Astrocyte (in vitro differentiated cells and primary cell): ENCODE measurements around the gene CSRP3. TPM values are rescaled to one million over a fixed set of nuclear protein-coding genes. Genes with fewer than 3 reads are reported as not detected.

ENCODE experiments used
- DNase-seq: peaks from one replicate; pipeline ENCODE4 v3.0.0-alpha.2; 2010; ENCODE audit warnings: low read depth
- FAIRE-seq: peaks from 2 replicates; lab custom pipeline; 2011; peaks lifted over from hg19 to GRCh38; lab: Jason Lieb, UNC
- H2AFZ ChIP-seq: 2 replicates; pipeline ENCODE4 v1.6.0; 2012; ENCODE audit warnings: low read depth, low read length, inconsistent platforms
- H3K27ac ChIP-seq: 2 replicates; pipeline ENCODE4 v1.5.1; 2011; ENCODE audit warnings: low read depth, low read length, inconsistent platforms
- H3K27me3 ChIP-seq: 2 replicates; pipeline ENCODE4 v1.6.0; 2011; ENCODE audit warnings: low read length, inconsistent platforms; ENCODE audit not compliant: insufficient read depth
- H3K36me3 ChIP-seq: 2 replicates; pipeline ENCODE4 v1.5.1; 2011; ENCODE audit warnings: low read length, inconsistent platforms; ENCODE audit not compliant: insufficient read depth
- H3K4me1 ChIP-seq: 2 replicates; pipeline ENCODE4 v1.5.1; 2011; ENCODE audit warnings: low read length, inconsistent platforms; ENCODE audit not compliant: insufficient read depth
- H3K4me2 ChIP-seq: 2 replicates; pipeline ENCODE4 v1.6.0; 2012; ENCODE audit warnings: low read length, inconsistent platforms
- H3K4me3 ChIP-seq: 2 replicates; pipeline ENCODE4 v1.5.1; 2011; ENCODE audit warnings: low read depth, mild to moderate bottlenecking, low read length, inconsistent platforms; ENCODE audit not compliant: insufficient read depth
- H3K79me2 ChIP-seq: 2 replicates; pipeline ENCODE4 v1.6.0; 2012; ENCODE audit warnings: mild to moderate bottlenecking, low read length, inconsistent platforms; ENCODE audit not compliant: insufficient read depth
- H3K9ac ChIP-seq: 2 replicates; pipeline ENCODE4 v1.6.0; 2012; ENCODE audit warnings: mild to moderate bottlenecking, low read length, inconsistent platforms
- H3K9me3 ChIP-seq: 2 replicates; pipeline ENCODE4 v1.5.1; 2012; ENCODE audit warnings: low read depth, mild to moderate bottlenecking, low read length, inconsistent platforms; ENCODE audit not compliant: insufficient read depth
- H4K20me1 ChIP-seq: 2 replicates; pipeline ENCODE4 v1.6.0; 2012; ENCODE audit warnings: low read length, inconsistent platforms; ENCODE audit not compliant: insufficient read depth
- H3K27ac Mint-ChIP-seq: one replicate; pipeline ENCODE4 v1.8.0; 2021; ENCODE audit warnings: mild to moderate bottlenecking, mixed read lengths; ENCODE audit not compliant: unreplicated experiment
- H3K27me3 Mint-ChIP-seq: one replicate; pipeline ENCODE4 v1.8.0; 2021; ENCODE audit warnings: low read depth, mixed read lengths; ENCODE audit not compliant: unreplicated experiment
- H3K36me3 Mint-ChIP-seq: one replicate; pipeline ENCODE4 v1.8.0; 2021; ENCODE audit warnings: low read depth, mixed read lengths; ENCODE audit not compliant: unreplicated experiment
- H3K4me1 Mint-ChIP-seq: one replicate; pipeline ENCODE4 v1.8.0; 2021; ENCODE audit warnings: low read depth, mixed read lengths; ENCODE audit not compliant: unreplicated experiment
- H3K4me3 Mint-ChIP-seq: one replicate; pipeline ENCODE4 v1.8.0; 2021; ENCODE audit warnings: mild to moderate bottlenecking, moderate library complexity, mixed read lengths; ENCODE audit not compliant: unreplicated experiment
- H3K9me3 Mint-ChIP-seq: one replicate; pipeline ENCODE4 v1.8.0; 2021; ENCODE audit warnings: mild to moderate bottlenecking, mixed read lengths; ENCODE audit not compliant: unreplicated experiment
- CTCF ChIP-seq: IDR thresholded peaks from 2 replicates; pipeline ENCODE4 v1.5.1; 2011; ENCODE audit warnings: low read depth, mild to moderate bottlenecking, inconsistent platforms, low read length, moderate library complexity; ENCODE audit not compliant: insufficient read depth
- EZH2 ChIP-seq: IDR thresholded peaks from 2 replicates; pipeline ENCODE4 v1.6.1; 2012; ENCODE audit warnings: mild to moderate bottlenecking, low read length, inconsistent platforms; ENCODE audit not compliant: insufficient read depth
- total RNA-seq: library from RNA; stranded (reverse); gene quantifications from 2 replicates; pipeline ENCODE4 v1.2.1, GENCODE V29; 2021

CSRP3 gene
- total RNA-seq, 1 donor from 2014 or later = 0.43 TPM

- Mint-ChIP-seq H3K4me3 (peak within 1 kb of the TSS; percentile 87), H3K27me3 (peaks cover 31% of the 10 kb centered on the region), H3K4me1 (peaks cover 10% of the 10 kb centered on the region), H3K27ac (no peak within 1 kb of the TSS), H3K36me3 (no peaks in the 10 kb centered on the region), H3K9me3 (no peaks in the 10 kb centered on the region)
- Histone ChIP-seq H3K9ac (peak within 1 kb of the TSS; percentile 75), H3K4me3 (peak within 1 kb of the TSS; percentile 84), H3K9me3 (no peaks in the 10 kb centered on the region), H3K79me2 (no peaks in the 10 kb centered on the region), H4K20me1 (no peaks in the 10 kb centered on the region), H3K27ac (peak within 1 kb of the TSS; percentile 7), H3K4me2 (peak within 1 kb of the TSS; percentile 98), H3K27me3 (peaks cover 21% of the 10 kb centered on the region), H3K4me1 (peaks cover 8% of the 10 kb centered on the region), H3K36me3 (no peaks in the 10 kb centered on the region), H2AFZ (peak within 1 kb of the TSS; percentile 88)
- peak; percentile 78 for DNase-seq
- no peak for FAIRE-seq
- no peak for TF ChIP-seq EZH2
- no peak for TF ChIP-seq CTCF
Observed at GRCh38 chr11:19240420-19241259, 38.9 kb upstream of the CSRP3 start, which contains the start of gene E2F8. Gene E2F8 (minus strand): TSS chr11:19240945. CDS start chr11:19240121, 824 bp downstream.

- FAIRE-seq (no peak), DNase-seq (no peak)
- no peak overlapping the region for H3K4me3 ChIP-seq
- Mint-ChIP-seq H3K9me3 (no peaks in the 10 kb centered on the region), H3K4me1 (peaks cover 5% of the 10 kb centered on the region), H3K36me3 (no peaks in the 10 kb centered on the region), H3K27ac (no peak overlapping the region), H3K27me3 (peaks cover 29% of the 10 kb centered on the region), H3K4me3 (no peak overlapping the region)
- H3K9me3 ChIP-seq = no peaks in the 10 kb centered on the region
- no peak overlapping the region for H3K27ac ChIP-seq
- peaks cover 8% of the 10 kb centered on the region for H3K4me1 ChIP-seq
- H3K4me2 ChIP-seq = no peak overlapping the region
- TF ChIP-seq EZH2 (no peak), CTCF (no peak)
- no peak overlapping the region for H2AFZ ChIP-seq
- no peaks in the 10 kb centered on the region for H4K20me1 ChIP-seq
- H3K79me2 ChIP-seq = no peaks in the 10 kb centered on the region
- H3K9ac ChIP-seq = no peak overlapping the region
- peaks cover 21% of the 10 kb centered on the region for H3K27me3 ChIP-seq
- H3K36me3 ChIP-seq = no peaks in the 10 kb centered on the region
Observed at GRCh38 chr11:19239039-19239438, 37.3 kb upstream of the CSRP3 start.

GRCh38 chr11:19237813-19238212 is 36.0 kb upstream of the CSRP3 start:
- H3K9me3 Mint-ChIP-seq = no peaks in the 10 kb centered on the region
- FAIRE-seq (no peak), DNase-seq (no peak)
- H3K4me3 Mint-ChIP-seq = no peak overlapping the region
- TF ChIP-seq CTCF (no peak), EZH2 (no peak)
- no peak overlapping the region for H3K27ac ChIP-seq
- H3K79me2 ChIP-seq = no peaks in the 10 kb centered on the region
- no peak overlapping the region for H3K4me3 ChIP-seq
- H3K9ac ChIP-seq = no peak overlapping the region
- H3K36me3 Mint-ChIP-seq = no peaks in the 10 kb centered on the region
- H3K4me2 ChIP-seq = no peak overlapping the region
- peaks cover 12% of the 10 kb centered on the region for H3K27me3 ChIP-seq
- H3K4me1 ChIP-seq = peaks cover 13% of the 10 kb centered on the region
- H3K27ac Mint-ChIP-seq = no peak overlapping the region
- H4K20me1 ChIP-seq = no peaks in the 10 kb centered on the region
- H3K36me3 ChIP-seq = no peaks in the 10 kb centered on the region
- H2AFZ ChIP-seq = no peak overlapping the region
- H3K9me3 ChIP-seq = no peaks in the 10 kb centered on the region
- peaks cover 18% of the 10 kb centered on the region for H3K27me3 Mint-ChIP-seq
- H3K4me1 Mint-ChIP-seq = peaks cover 10% of the 10 kb centered on the region
